Measurements from ENCODE around the gene TENT4A. TPM values are rescaled to one million over a fixed set of nuclear protein-coding genes. Genes with fewer than 3 reads are reported as not detected.
A peak's percentile ranks its signal among the peaks of the same experiment; 100 is the strongest.
"Not testable (repeated sequence)": the region's sequence is repeated elsewhere in the genome, so short reads cannot be mapped to it uniquely, and the experiment has no call there.

TENT4A gene
- total RNA-seq, 1 experiment from 2014 or later: 13.2 TPM

- DNase-seq (ENCODE audit: low read depth): no peak
Measured at GRCh38 chr5:6768590-6769230, 55.5 kb downstream of the TENT4A start.

GRCh38 chr5:6770826-6771607, 57.8 kb downstream of the TENT4A start:
- no peak for DNase-seq (ENCODE audit: low read depth)

GRCh38 chr5:6772886-6773285, 59.7 kb downstream of the TENT4A start:
- no peak for DNase-seq (ENCODE audit: low read depth)

DNA sequence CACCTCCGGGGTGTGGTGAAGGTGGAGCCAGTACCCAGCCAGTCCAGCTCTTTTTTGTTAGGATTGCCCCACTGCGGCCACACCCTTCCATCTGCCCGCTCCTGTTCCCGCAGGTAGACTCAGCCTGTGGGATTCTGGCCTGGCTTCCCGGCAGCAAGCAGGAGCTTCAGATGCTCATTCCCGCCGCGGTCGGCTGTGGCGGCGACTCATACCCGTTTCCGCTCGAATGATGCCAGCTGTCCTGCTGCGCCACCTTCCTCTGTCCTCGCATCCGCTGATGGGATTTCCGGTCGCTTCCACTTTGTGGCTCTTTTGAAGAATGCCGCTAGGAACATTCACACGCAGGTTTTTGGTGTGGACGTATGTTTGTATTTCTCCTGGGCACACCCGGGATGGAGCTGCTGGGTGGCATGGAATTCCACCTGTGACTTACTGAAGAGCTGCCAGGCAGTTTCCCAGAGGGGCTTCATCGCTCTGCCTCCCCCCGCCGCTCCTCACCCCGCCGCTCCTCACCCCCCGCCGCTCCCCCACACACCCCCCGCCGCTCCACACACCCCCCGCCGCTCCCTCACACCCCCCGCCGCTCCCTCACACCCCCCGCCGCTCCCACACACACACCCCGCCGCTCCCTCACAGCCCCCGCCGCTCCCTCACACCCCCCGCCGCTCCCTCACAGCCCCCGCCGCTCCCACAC, 60.3 kb downstream of the TENT4A start:
- peak; percentile 24 for DNase-seq (ENCODE audit: low read depth)

DNA sequence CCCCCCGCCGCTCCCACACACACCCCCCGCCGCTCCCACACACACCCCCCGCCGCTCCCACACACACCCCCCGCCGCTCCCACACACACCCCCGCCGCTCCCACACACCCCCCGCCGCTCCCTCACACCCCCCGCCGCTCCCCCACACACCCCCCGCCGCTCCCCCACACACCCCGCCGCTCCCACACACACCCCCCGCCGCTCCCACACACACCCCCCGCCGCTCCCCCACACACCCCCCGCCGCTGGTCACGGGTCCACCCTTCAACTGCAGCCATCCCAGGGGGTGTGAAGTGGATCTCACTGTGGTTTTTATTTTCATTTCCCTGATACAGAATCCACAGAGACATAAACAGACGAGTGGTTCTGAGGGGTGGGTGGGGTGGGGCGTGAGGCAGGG, 61.0 kb downstream of the TENT4A start:
- DNase-seq (ENCODE audit: low read depth): not testable (repeated sequence)

DNA sequence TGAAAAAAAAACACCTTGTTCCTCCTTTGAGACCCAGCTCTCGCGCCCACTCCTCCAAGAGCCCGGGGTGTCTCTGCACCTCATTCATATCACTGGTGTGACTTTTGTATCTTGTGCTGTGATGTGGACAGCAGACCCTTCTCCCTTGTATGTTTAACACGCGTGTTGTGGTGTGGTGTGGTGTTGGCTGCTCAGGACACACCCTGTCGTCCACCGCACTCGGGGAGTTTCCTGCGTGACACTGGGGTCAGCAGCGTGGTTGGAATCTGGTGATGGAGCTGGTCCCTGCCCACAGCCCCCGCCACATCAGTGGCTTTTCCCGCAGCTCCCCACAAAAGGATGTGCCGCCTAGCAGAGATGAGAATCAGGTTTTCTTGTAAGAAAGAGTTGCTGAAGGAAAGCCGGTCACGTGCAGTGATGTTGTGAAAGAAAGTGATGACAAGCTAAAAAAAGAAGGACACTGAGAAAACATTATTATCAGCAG, 61.5 kb downstream of the TENT4A start:
- no peak for DNase-seq (ENCODE audit: low read depth)

- DNase-seq (ENCODE audit: low read depth): no peak
Measured at GRCh38 chr5:6775571-6775970, 62.3 kb downstream of the TENT4A start.

GRCh38 chr5:6780802-6781391, 67.7 kb downstream of the TENT4A start:
- no peak for DNase-seq (ENCODE audit: low read depth)

- peak; percentile 32 for DNase-seq (ENCODE audit: low read depth)
Measured at GRCh38 chr5:6781716-6782115, 68.5 kb downstream of the TENT4A start.

DNA sequence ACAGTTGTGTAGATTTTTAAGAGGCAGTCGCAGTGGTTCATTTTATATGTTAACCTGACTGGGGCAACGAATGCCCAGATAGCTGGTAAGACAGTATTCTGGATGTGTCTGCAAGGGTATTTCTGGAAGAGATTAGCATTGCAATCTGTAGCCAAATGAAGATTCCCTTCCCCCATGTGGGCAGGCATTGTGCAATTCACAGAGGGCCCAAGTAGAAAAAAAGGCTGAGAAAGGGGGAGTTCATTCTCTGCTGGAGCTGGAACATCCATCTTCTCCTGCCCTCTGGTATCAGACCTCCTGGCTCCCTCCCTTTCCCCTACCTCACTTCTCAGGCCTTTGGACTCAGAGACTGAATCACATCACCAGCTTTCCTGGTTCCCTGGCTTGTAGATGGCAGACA, 70.6 kb downstream of the TENT4A start:
- no peak for DNase-seq (ENCODE audit: low read depth)

DNA sequence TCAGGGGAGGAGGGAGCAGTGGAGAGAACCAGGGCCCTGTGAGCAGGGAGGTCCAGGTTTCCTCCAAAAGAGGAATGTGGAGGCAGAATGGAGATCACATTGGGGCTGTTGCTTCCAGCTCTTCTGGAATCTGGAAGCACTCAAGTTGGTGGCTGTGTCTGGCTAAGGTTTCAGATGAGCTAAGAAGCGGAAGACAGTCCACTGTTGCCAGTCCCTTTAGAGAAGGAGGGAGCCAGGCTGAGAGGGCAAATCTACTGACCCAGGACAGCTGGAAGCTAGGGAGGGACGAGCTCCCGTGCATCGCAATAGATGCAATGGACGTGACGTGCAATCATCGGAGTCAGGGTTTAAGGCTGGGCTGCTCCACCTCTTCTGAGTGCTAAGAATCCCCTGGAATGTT, 71.2 kb downstream of the TENT4A start:
- no peak for DNase-seq (ENCODE audit: low read depth)

DNA sequence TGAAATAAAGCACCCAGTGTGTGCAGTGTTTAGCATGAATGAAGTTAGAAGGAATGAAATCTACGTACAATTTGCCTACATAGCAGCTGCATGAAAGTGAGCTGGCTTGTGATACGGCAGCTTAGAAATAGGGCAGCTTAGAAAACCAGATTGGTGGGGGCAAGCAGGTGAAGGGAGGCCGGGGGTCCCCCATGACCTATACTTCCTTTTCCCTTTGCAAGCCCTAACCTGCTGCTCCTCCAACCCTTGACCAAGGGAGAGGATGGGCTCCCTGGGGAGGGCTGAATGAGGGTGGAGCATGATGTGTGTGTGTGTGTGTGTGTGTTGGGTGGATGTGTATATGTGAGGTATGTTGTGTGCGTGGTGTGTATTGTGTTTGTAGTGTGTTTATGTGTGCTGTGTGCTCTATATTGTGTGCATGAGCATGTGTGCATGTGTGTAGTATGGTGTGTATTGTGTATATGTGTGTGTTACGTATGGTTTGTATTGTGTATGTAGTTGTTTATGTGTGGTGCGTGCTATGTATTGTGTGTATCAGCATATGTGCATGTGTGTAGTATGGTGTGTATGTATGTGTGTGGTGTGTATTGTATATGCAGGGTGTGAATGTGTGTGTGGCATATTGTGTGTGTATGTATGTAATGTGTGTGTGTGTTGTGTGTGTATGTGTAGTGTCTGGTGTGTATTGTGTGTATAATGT, 72.1 kb downstream of the TENT4A start:
- DNase-seq (ENCODE audit: low read depth): no peak

- DNase-seq (ENCODE audit: low read depth): no peak
Measured at GRCh38 chr5:6785861-6786180, 72.6 kb downstream of the TENT4A start.

DNA sequence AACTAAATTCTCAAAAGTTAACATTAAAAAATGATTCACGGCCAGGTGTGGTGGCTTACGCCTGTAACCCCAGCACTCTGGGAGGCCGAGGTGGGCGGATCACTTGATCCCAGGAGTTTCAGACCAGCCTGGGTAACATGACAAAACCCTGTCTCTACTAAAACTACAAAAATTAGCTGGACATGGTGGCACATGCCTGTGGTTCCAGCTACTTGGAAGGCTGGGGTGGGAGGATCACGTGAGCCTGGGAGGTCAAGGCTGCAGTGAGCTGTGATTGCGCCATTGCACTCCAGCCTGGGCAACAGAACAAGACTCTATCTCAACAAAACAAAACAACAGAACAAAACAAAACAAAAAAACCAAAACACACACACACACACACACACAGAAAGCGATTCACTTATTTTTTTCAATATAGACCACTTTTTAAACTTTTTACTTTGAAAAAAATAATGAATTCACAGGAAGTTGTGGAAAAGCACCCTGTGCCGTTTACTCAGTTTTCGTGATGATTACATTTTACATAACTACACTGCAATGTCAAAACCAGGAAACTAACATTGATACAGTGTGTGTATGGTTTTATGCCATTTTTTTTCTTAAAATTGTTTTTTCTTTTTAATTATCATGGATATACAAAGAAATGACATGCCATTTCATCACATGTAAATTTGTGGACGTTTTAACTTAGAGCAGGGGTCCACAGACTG, 73.7 kb downstream of the TENT4A start:
- DNase-seq (ENCODE audit: low read depth): no peak

- no peak for DNase-seq (ENCODE audit: low read depth)
Measured at GRCh38 chr5:6787941-6788340, 74.7 kb downstream of the TENT4A start.

GRCh38 chr5:6788439-6788838, 75.2 kb downstream of the TENT4A start:
- DNase-seq (ENCODE audit: low read depth): no peak

- no peak for DNase-seq (ENCODE audit: low read depth)
Measured at GRCh38 chr5:6788956-6789649, 75.9 kb downstream of the TENT4A start.

DNA sequence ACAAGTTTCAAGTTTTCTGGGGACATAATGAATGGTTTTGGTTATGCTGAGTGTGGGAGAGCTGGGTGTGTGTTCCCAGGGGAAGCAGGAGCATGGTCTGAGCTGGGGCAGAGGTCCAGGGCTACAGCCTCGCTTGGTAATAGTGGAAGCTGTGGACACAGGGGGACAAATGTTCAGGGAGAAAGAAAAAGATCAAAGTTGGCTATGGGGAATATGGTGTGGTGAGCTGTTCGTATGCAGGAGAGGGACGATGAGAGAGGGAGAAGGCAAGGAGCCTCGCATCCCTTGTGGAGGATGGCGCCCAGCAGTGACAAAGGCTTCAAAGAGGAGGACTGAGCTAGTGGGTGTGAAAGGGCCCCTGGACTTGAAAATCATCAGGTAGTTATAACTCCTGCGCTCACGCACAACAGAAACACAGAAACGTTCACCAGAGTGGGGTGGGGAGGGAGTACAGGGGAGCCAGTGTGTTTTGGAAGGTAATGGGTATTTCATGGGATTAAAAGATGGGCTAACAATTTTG, 77.2 kb downstream of the TENT4A start:
- no peak for DNase-seq (ENCODE audit: low read depth)

GRCh38 chr5:6791031-6791430, 77.8 kb downstream of the TENT4A start:
- no peak for DNase-seq (ENCODE audit: low read depth)

DNA sequence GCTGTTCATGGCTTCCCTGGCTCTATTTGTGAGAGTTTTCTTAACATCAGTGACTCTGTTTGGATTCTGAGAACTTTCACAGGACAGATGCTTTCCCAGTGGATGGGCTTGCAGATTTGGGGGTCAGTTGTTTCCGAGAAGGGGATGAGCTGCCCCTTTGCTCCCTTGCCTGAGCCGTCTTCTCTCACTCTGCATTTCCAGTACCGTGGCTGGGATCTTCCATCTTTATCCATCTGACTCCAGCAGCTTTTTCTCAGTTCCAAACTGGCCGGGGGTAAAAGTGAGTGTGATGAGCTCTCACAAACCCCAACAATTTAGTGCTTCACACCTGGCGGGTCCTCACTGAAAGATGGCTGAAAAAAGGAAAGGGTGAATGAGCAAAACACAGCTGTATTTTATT, 79.1 kb downstream of the TENT4A start:
- no peak for DNase-seq (ENCODE audit: low read depth)
